Upper lobe of left lung (tissue), 6 donors: ENCODE measurements around the gene KANK3. TPM values are rescaled to one million over a fixed set of nuclear protein-coding genes. Genes with fewer than 3 reads are reported as not detected.
"Not testable (repeated sequence)": the region's sequence is repeated elsewhere in the genome, so short reads cannot be mapped to it uniquely, and the experiment has no call there.

Experiments
- ATAC-seq, 2 donors: fragments of 200-7000 bp; cut with Tn5 transposase; one replicate each; pipeline ENCODE4 v1.9.1; 2022; ENCODE audit warnings: mild to moderate bottlenecking in 2 of 2, moderate library complexity in 2 of 2; ENCODE audit not compliant: low FRiP score in 2 of 2
- DNase-seq, 2 donors: peaks; one replicate each; pipeline ENCODE4 v3.0.0-alpha.2; 2019 to 2020
- H3K27ac ChIP-seq, 4 donors: fragments of 200-600 bp; sonication (generic); one replicate each; pipeline ENCODE4 v1.5.1; 2016 to 2019
- H3K27me3 ChIP-seq, 4 donors: fragments of 200-600 bp; sonication (generic); one replicate each; pipeline ENCODE4 v1.5.1; 2017 to 2019
- H3K36me3 ChIP-seq, 4 donors: fragments of 200-600 bp; sonication (generic); one replicate each; pipeline ENCODE4 v1.5.1; 2016 to 2019
- H3K4me1 ChIP-seq, 4 donors: fragments of 200-600 bp; sonication (generic); one replicate each; pipeline ENCODE4 v1.5.1; 2018 to 2019
- H3K4me3 ChIP-seq, 4 donors: fragments of 200-600 bp; sonication (generic); one replicate each; pipeline ENCODE4 v1.5.1; 2017 to 2019; ENCODE audit warnings: mild to moderate bottlenecking in 2 of 4, moderate library complexity in 1 of 4
- H3K9me3 ChIP-seq, 4 donors: fragments of 200-600 bp; sonication (generic); one replicate each; pipeline ENCODE4 v1.5.1; 2018 to 2019
- CTCF ChIP-seq, 6 experiments: fragments of 450-650 bp in 4 of 6; fragments of 200-600 bp in 2 of 6; sonication (generic) in 2 of 6; IDR thresholded peaks; one replicate each; pipeline ENCODE4 v1.5.1; 2016 to 2019; ENCODE audit warnings: antibody characterized with exemption in 6 of 6
- EP300 ChIP-seq, 4 donors: sonication (generic); formaldehyde crosslinking; IDR thresholded peaks; one replicate each; pipeline ENCODE4 v1.5.1; 2017; ENCODE audit warnings: antibody characterized with exemption in 4 of 4, control low read depth in 2 of 4
- POLR2A ChIP-seq, 4 donors: fragments of 450-650 bp; IDR thresholded peaks; one replicate each; pipeline ENCODE4 v1.5.1; 2016 to 2017; ENCODE audit warnings: antibody characterized with exemption in 4 of 4, mild to moderate bottlenecking in 2 of 4
- POLR2AphosphoS5 ChIP-seq, 2 donors: sonication (generic); formaldehyde crosslinking; IDR thresholded peaks; one replicate each; pipeline ENCODE4 v1.5.1; 2017; ENCODE audit warnings: antibody characterized with exemption in 2 of 2
- WGBS, 2 donors: methylation state at CpG; one replicate each; pipeline ENCODE4 v1.1.5; 2017 to 2018; 5-methylcytosine and 5-hydroxymethylcytosine counted together
- total RNA-seq, 6 donors: library from RNA; depleted of rRNA in 4 of 6; stranded (reverse); fragments of >200 nt in 4 of 6; gene quantifications; one replicate each; pipeline versions ENCODE4 v1.1.0 to v1.2.1, GENCODE V29; 2016 to 2021
- donor health status: DM: no; HTN: no; CAD: no; lungs with moderate emphysema.
- donor health status: DM: no; HTN: yes; CAD: no; lungs with severe emphysema.

The KANK3 gene
- total RNA-seq, 6 donors from 2014 or later = 27.7 to 109 (median 56.9) TPM

DNA sequence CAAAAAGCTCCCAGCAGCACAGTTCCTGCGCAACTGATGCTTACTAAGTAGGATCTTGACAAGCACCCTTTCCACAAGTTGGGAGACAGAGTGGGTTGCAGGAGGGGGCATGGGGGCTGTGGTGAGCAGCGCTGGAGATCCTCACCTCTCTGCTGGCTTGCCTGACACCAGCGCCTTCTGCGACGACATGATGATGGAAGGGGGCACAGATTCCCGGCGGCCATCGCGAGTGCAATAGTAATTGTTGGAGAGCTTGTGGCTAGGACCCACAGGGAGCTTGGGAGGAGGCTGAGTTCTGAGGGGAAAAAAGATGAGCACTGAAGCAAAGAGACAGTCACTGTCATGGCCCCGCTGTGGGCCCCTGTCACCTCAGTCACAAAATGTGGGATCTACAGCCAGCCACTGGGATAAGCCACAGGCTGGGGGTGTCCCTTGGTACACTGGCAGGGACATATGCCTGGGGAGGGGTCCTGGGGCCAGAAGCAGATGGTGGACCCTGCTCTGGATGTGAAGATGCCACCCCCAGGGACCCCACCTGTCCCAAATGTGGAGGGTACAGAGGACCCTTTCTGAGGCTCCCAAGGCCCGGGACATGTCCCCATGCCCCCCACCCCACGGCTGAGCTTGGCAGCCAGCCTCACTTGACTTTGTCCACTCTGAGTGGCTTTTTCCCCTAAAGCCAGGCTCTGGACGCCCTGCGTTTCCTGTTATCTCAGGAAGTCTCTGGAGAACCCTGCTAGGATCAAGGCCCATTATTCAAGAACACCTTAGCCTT lies 26.5 kb downstream of the KANK3 start:
- Histone ChIP-seq H3K27me3 (no peaks in the 10 kb centered on the region), H3K36me3 (peaks cover 0 to 45% (median 22%) of the 10 kb centered on the region in 4 donors), H3K4me1 (peaks cover 24 to 42% (median 30%) of the 10 kb centered on the region in 4 donors), H3K27ac (peak overlapping the region in 2 of 4 donors; percentile 65 to 72), H3K9me3 (no peaks in the 10 kb centered on the region), H3K4me3 (no peak overlapping the region)
- TF ChIP-seq POLR2A (IDR thresholded peaks at IDR 0.05) = no peak
- TF ChIP-seq POLR2AphosphoS5 (IDR thresholded peaks at IDR 0.05) = no peak
- TF ChIP-seq EP300 (IDR thresholded peaks at IDR 0.05) = no peak
- no peak for TF ChIP-seq CTCF (IDR thresholded peaks at IDR 0.05)
- WGBS, 2 donors = 82 to 83% methylated on average over 13 to 14 of the region's 14 CpGs
- DNase-seq = no peak
- ATAC-seq = no peak

DNA sequence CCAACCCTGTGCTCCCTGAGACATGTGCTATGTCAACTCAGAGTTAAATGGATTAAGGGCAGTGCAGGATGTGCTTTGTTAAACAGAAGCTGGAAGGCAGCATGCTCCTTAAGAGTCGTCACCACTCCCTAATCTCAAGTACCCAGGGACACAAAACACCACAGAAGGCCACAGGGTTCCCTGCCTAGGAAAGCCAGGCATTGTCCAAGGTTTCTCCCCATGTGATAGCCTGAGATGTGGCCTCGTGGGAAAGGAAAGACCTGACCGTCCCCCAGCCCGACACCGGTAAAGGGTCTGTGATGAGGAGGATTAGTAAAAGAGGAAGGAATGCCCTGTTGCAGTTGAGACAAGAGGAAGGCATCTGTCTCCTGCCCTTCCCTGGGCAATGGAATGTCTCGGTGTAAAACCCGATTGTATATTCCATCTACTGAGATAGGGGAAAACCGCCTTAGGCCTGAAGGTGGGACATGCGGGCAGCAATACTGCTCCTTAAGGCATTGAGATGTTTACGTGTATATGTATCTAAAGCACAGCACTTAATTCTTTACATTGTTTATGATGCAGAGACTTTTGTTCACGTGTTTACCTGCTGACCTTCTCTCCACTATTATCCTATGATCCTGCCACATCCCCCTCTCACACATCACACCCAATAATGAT lies 28.0 kb downstream of the KANK3 start:
- H3K4me1 ChIP-seq = peaks cover 22 to 42% (median 26%) of the 10 kb centered on the region in 4 donors
- 70 to 76% methylated on average over 11 of the region's 11 CpGs for WGBS, 2 donors
- DNase-seq, H3K27me3 ChIP-seq, ATAC-seq, H3K9me3 ChIP-seq, H3K4me3 ChIP-seq: not testable (repeated sequence)
- peak overlapping the region; percentile 46 to 83 (median 60) for H3K27ac ChIP-seq
- H3K36me3 ChIP-seq = peaks cover 0 to 57% (median 27%) of the 10 kb centered on the region in 4 donors

DNA sequence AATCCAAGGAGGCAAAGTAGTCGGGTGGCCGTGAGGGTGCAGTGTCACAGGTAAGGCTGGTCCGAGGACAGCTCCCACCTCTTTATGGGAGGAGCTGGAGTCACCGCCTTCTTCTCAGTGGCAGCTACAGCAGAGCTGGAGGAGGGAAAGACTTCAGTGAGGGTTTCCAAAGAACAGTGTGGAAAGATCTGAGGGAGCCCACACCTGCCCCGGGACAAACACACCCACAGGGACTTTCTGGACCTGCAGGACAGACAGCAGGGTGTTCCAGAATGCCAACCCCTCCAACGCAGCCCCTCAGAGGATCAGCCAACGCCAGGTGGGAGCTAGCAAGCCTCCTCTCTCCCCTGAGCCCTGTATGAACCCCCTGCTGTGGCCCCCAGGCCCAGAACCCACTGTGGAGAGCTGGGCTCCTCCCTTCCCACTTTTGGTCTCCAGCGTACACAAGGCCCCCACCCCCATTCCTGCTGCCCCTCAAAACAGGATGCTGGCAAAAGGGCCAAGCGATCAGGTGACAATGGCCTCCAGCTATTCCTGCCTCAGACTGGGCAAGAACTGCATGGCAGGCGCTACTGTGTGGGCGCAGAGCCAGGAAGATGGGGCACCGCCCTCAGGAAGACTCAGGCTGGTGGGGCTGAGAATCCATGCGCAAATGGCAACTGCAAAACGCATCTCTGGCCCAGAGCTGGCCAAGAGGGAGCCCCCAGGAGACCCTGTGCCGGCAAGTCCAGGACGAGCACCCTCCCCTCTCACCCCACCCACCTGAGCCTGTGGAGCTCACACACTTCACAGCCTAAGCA lies 31.4 kb downstream of the KANK3 start:
- Histone ChIP-seq H3K9me3 (no peaks in the 10 kb centered on the region), H3K4me1 (peaks cover 32 to 56% (median 47%) of the 10 kb centered on the region in 4 donors), H3K4me3 (no peak overlapping the region), H3K36me3 (peaks cover 0 to 63% (median 27%) of the 10 kb centered on the region in 4 donors), H3K27me3 (no peaks in the 10 kb centered on the region), H3K27ac (peak overlapping the region; percentile 24 to 80 (median 48))
- WGBS, 2 donors = 68 to 82% methylated on average over 6 to 14 of the region's 16 CpGs
- no peak for ATAC-seq
- DNase-seq = no peak
- TF ChIP-seq CTCF (IDR thresholded peaks at IDR 0.05) (no peak), POLR2AphosphoS5 (IDR thresholded peaks at IDR 0.05) (peak in 1 of 2 donors; percentile 21)

DNA sequence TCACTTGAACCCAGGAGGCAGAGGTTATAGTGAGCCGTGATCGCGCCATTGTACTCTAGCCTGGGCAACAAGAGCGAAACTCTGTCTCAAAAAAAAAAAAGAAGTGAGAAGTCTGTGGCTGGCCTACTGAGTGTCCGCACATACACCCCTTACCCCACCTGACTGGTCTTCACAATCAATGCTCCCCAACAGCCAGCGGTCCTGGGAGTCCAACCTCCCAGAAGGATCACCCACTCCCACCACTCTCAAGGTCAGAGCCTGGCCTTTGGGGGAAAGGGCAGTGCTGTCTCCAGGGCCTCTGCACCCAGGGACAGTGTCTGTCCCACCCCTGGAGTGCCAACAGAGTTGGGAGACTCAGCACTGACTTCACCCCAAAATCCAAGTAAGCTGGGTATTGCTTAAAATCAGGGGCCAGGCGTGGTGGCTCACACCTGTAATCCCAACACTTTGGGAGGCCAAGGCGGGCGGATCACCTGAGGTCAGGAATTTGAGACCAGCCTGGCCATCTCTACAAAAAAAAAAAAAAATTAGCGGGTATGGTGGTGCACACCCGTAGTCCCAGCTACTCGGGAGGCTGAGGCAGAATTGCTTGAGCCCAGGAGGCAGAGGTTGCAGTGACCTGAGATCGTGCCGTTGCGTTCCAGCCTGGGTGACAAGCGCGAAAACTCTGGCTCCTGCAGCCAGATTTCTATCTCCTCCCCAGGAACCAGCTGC lies 32.6 kb downstream of the KANK3 start:
- H3K4me1 ChIP-seq = peaks cover 34 to 56% (median 54%) of the 10 kb centered on the region in 4 donors
- DNase-seq (no peak), ATAC-seq (no peak)
- no peaks in the 10 kb centered on the region for H3K9me3 ChIP-seq
- no peaks in the 10 kb centered on the region for H3K27me3 ChIP-seq
- peak overlapping the region in 2 of 4 donors; percentile 51 to 80 for H3K27ac ChIP-seq
- 91 to 92% methylated on average over 17 of the region's 17 CpGs for WGBS, 2 donors
- TF ChIP-seq POLR2A (IDR thresholded peaks at IDR 0.05) = no peak
- no peak for TF ChIP-seq EP300 (IDR thresholded peaks at IDR 0.05)
- no peak for TF ChIP-seq POLR2AphosphoS5 (IDR thresholded peaks at IDR 0.05)
- no peak for TF ChIP-seq CTCF (IDR thresholded peaks at IDR 0.05)
- H3K4me3 ChIP-seq = no peak overlapping the region
- peaks cover 0 to 55% (median 23%) of the 10 kb centered on the region in 4 donors for H3K36me3 ChIP-seq
